ENCODE results near the gene RNF39. TPM values are rescaled to one million over a fixed set of nuclear protein-coding genes. Genes with fewer than 3 reads are reported as not detected.
A peak's percentile ranks its signal among the peaks of the same experiment; 100 is the strongest.
"Not testable (repeated sequence)": the region's sequence is repeated elsewhere in the genome, so short reads cannot be mapped to it uniquely, and the experiment has no call there.

RNF39 gene, protein sequence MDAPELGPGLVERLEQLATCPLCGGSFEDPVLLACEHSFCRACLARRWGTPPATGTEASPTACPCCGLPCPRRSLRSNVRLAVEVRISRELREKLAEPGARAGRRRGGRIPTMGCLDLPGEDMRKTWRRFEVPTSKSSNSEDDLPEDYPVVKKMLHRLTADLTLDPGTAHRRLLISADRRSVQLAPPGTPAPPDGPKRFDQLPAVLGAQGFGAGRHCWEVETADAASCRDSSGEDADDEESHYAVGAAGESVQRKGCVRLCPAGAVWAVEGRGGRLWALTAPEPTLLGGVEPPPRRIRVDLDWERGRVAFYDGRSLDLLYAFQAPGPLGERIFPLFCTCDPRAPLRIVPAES
- polyA plus RNA-seq (2013, experiment 1 of 2) = 0.13 TPM
- polyA plus RNA-seq (2013, experiment 2 of 2) = 0.13 TPM

DNA sequence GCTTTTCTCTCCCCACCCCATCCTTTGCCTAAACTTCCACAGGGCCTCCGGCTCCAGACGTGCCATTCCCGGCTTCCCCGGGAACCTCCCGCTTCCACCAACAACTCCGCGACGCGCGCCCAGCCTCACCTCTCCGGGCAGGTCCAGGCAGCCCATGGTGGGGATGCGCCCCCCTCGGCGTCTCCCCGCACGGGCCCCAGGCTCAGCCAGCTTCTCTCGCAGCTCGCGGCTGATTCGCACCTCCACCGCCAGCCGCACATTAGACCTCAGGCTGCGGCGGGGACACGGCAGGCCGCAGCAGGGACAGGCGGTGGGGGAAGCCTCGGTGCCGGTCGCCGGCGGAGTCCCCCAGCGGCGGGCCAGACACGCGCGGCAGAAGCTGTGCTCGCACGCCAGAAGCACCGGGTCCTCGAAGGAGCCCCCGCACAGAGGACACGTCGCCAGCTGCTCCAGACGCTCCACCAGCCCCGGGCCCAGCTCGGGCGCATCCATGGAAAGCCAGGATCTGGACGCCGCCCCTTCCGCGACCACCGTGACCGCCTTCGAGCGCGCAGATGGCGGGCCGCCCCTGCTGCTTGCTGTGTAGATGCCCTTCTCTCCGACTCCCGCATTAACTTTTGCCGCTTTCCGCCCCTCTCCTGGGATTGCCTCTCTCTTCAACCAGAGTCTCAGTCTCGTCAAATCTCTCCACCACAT, at the start of gene RNF39:
Gene RNF39 (minus strand): TSS at position 676 of the 696 bp plus-strand sequence. CDS start 184 bp downstream, at position 492.
- no peak for DNase-seq
- Histone ChIP-seq H3K27ac (ENCODE audit: low read depth, low read length) (no peak within 1 kb of the TSS), H3K27me3 (ENCODE audit: insufficient read depth, low read length, poor library complexity) (peaks cover 63% of the 10 kb centered on the region), H3K9ac (ENCODE audit: low read length) (peak within 1 kb of the TSS; percentile 50), H3K23ac (ENCODE audit: low read length) (no peak within 1 kb of the TSS), H4K8ac (ENCODE audit: low read depth, low read length) (no peak within 1 kb of the TSS), H3K4ac (ENCODE audit: low read depth, low read length) (no peak within 1 kb of the TSS), H2BK120ac (ENCODE audit: low read depth, low read length) (no peak within 1 kb of the TSS), H3K79me2 (ENCODE audit: control insufficient read depth, insufficient read depth, low read length) (no peaks in the 10 kb centered on the region), H3K4me3 (ENCODE audit: low read length) (peak within 1 kb of the TSS; percentile 29), H3K4me2 (ENCODE audit: low read length) (peak within 1 kb of the TSS; percentile 87), H4K5ac (ENCODE audit: low read length) (no peak within 1 kb of the TSS), H2BK5ac (ENCODE audit: low read length) (no peak within 1 kb of the TSS), H3K36me3 (ENCODE audit: control insufficient read depth, insufficient read depth, low read length) (no peaks in the 10 kb centered on the region), H3K18ac (ENCODE audit: low read length) (no peak within 1 kb of the TSS), H2BK15ac (replicated peaks; ENCODE audit: low read depth) (no peak within 1 kb of the TSS), H3K79me1 (ENCODE audit: low read length) (no peaks in the 10 kb centered on the region), H3K4me1 (ENCODE audit: control insufficient read depth, low read depth, low read length) (no peaks in the 10 kb centered on the region), H3K56ac (ENCODE audit: low read length) (peak within 1 kb of the TSS; percentile 74), H2AK5ac (ENCODE audit: low read length) (no peak within 1 kb of the TSS)
- no CpG with 5 or more reads among the region's 64 CpGs for WGBS (ENCODE audit: extremely low coverage, insufficient coverage, low lambda C conversion rate)

DNA sequence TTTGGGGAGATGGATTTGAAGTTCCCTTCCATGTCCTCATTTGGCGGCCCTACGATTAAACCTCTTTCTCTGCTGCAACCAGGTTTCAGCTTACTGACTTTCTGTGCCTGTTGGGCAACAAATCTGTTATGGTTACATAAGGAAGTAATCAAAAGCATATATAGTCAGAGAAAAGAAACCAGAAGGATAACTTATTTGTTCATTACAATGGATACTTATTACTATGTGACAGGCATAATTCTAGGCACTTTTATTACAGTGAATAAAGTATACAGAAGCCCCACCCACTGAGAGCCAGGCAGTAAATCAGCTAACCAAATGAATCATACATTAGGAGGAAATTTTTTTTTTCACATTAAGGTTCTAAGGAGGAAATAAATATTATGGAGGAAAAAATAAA, 46.9 kb upstream of the RNF39 start:
- no peaks in the 10 kb centered on the region for H3K79me2 ChIP-seq (ENCODE audit: control insufficient read depth, insufficient read depth, low read length)
- H3K56ac ChIP-seq (ENCODE audit: low read length) = no peak overlapping the region
- H3K27me3 ChIP-seq (ENCODE audit: insufficient read depth, low read length, poor library complexity) = peaks cover 12% of the 10 kb centered on the region
- H3K36me3 ChIP-seq (ENCODE audit: control insufficient read depth, insufficient read depth, low read length) = no peaks in the 10 kb centered on the region
- H4K5ac ChIP-seq (ENCODE audit: low read length) = no peak overlapping the region
- WGBS (ENCODE audit: extremely low coverage, insufficient coverage, low lambda C conversion rate) = no CpG with 5 or more reads among the region's 2 CpGs
- no peak overlapping the region for H3K4me2 ChIP-seq (ENCODE audit: low read length)
- no peak overlapping the region for H4K8ac ChIP-seq (ENCODE audit: low read depth, low read length)
- no peak overlapping the region for H3K23ac ChIP-seq (ENCODE audit: low read length)
- no peak overlapping the region for H2BK15ac ChIP-seq (replicated peaks; ENCODE audit: low read depth)
- H3K27ac ChIP-seq (ENCODE audit: low read depth, low read length) = no peak overlapping the region
- no peak overlapping the region for H3K9ac ChIP-seq (ENCODE audit: low read length)
- no peak for DNase-seq
- H3K18ac ChIP-seq (ENCODE audit: low read length) = no peak overlapping the region
- H2AK5ac ChIP-seq (ENCODE audit: low read length) = no peak overlapping the region
- H2BK120ac ChIP-seq (ENCODE audit: low read depth, low read length) = no peak overlapping the region
- H3K4me3 ChIP-seq (ENCODE audit: low read length) = no peak overlapping the region
- no peak overlapping the region for H2BK5ac ChIP-seq (ENCODE audit: low read length)
- H3K4me1 ChIP-seq (ENCODE audit: control insufficient read depth, low read depth, low read length) = no peaks in the 10 kb centered on the region
- H3K79me1 ChIP-seq (ENCODE audit: low read length) = no peaks in the 10 kb centered on the region
- H3K4ac ChIP-seq (ENCODE audit: low read depth, low read length) = no peak overlapping the region

DNA sequence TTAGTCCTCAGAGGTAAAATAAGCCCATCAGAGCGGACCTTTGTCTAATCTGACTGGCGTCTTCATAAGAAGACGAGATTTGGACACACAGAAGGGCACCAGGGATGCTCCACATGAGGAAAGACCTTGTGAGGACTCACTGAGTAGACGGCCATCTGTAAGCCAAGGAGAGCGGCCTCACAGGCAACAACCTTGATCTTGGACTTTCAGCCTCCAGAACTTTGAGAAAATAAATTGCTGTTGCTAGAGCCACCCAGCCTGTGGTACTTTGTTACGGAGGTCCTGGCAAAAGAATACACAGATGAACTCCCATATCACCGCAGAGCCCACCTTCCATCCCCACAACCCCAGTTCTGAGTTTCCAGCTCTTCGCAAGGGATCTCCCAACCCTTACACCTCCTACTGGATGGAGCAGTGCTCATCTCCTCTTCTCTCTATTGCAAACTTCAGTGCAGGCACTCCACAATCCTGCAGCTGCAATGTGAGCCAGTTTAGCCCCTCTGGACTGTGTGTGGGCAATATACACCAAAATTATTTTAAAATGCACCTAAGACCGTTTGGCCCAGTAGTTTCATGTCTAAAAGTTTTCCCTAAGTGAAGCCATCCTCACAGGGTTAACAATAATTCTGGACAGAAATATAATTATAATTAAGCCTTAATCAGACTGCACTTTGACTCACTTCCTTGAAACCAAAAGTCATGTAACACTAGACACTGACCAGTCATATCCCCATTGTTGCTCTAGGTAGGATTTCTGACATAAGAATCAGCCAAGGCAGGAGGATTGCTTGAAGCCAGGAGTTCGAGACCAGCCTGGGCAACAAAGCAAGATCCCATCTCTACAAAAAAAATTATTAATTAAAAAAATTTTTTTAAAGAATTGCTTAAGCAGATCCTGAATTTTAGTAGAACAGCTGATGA, 46.1 kb upstream of the RNF39 start:
- Histone ChIP-seq H3K4me3 (ENCODE audit: low read length) (no peak overlapping the region), H3K9ac (ENCODE audit: low read length) (no peak overlapping the region), H3K4ac (ENCODE audit: low read depth, low read length) (no peak overlapping the region), H3K18ac (ENCODE audit: low read length) (no peak overlapping the region), H2BK5ac (ENCODE audit: low read length) (no peak overlapping the region), H3K27ac (ENCODE audit: low read depth, low read length) (no peak overlapping the region), H2BK120ac (ENCODE audit: low read depth, low read length) (no peak overlapping the region), H3K36me3 (ENCODE audit: control insufficient read depth, insufficient read depth, low read length) (no peaks in the 10 kb centered on the region), H3K56ac (ENCODE audit: low read length) (no peak overlapping the region), H2AK5ac (ENCODE audit: low read length) (no peak overlapping the region), H3K79me2 (ENCODE audit: control insufficient read depth, insufficient read depth, low read length) (no peaks in the 10 kb centered on the region), H3K79me1 (ENCODE audit: low read length) (no peaks in the 10 kb centered on the region), H3K23ac (ENCODE audit: low read length) (no peak overlapping the region), H3K4me2 (ENCODE audit: low read length) (no peak overlapping the region), H4K8ac (ENCODE audit: low read depth, low read length) (no peak overlapping the region), H4K5ac (ENCODE audit: low read length) (no peak overlapping the region), H3K4me1 (ENCODE audit: control insufficient read depth, low read depth, low read length) (no peaks in the 10 kb centered on the region), H2BK15ac (replicated peaks; ENCODE audit: low read depth) (no peak overlapping the region), H3K27me3 (ENCODE audit: insufficient read depth, low read length, poor library complexity) (peaks cover 5% of the 10 kb centered on the region)
- DNase-seq = no peak
- WGBS (ENCODE audit: extremely low coverage, insufficient coverage, low lambda C conversion rate) = no CpG with 5 or more reads among the region's 10 CpGs

DNA sequence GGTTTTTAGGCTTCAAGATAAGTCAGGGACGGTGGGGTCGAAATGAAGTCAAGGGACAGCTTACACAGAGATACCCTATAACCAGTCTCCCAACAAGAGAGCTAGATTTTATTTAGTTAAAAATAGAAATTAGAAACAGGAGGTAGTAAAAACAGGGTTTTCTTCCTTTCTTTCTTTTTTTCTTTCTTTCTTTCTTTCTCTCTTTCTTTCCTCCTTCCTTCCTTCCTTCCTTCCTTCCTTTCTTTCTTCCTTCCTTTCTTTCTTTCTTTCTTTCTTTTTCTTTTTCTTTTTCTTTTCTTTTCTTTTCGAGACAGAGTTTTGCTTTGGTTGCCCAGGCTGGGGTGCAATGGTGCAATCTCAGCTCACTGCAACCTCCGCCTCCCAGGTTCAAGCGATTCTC, 43.1 kb upstream of the RNF39 start:
- H3K79me1 ChIP-seq (ENCODE audit: low read length); DNase-seq: not testable (repeated sequence)

DNA sequence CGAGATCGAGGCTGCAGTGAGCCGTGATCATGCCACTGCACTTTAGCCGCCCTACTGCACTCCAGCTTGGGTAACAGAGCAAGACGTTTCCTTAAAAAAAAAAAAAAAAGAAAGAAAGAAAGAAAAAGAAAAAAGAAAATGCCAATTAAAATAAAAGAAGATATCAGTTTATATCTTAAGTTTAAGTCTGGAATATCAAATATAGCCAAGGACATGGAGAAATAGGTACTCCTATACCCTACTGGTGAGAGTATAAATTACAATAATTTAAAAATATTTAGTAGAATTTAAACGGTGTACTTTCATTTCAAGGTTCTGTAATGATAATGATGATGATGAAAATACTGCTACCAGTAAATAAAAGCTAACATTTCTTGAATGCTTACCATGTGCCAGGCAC, 41.2 kb upstream of the RNF39 start:
- no peak overlapping the region for H3K9ac ChIP-seq (ENCODE audit: low read length)
- no peaks in the 10 kb centered on the region for H3K27me3 ChIP-seq (ENCODE audit: insufficient read depth, low read length, poor library complexity)
- H3K4me3 ChIP-seq (ENCODE audit: low read length) = no peak overlapping the region
- DNase-seq = no peak
- H2BK120ac ChIP-seq (ENCODE audit: low read depth, low read length) = no peak overlapping the region
- no peak overlapping the region for H3K4me2 ChIP-seq (ENCODE audit: low read length)
- H3K27ac ChIP-seq (ENCODE audit: low read depth, low read length) = no peak overlapping the region
- no peak overlapping the region for H2AK5ac ChIP-seq (ENCODE audit: low read length)
- no peak overlapping the region for H3K56ac ChIP-seq (ENCODE audit: low read length)
- no CpG with 5 or more reads among the region's 6 CpGs for WGBS (ENCODE audit: extremely low coverage, insufficient coverage, low lambda C conversion rate)
- H3K79me1 ChIP-seq (ENCODE audit: low read length) = no peaks in the 10 kb centered on the region
- H3K18ac ChIP-seq (ENCODE audit: low read length) = no peak overlapping the region
- H3K4me1 ChIP-seq (ENCODE audit: control insufficient read depth, low read depth, low read length) = no peaks in the 10 kb centered on the region
- H2BK5ac ChIP-seq (ENCODE audit: low read length) = no peak overlapping the region
- no peaks in the 10 kb centered on the region for H3K79me2 ChIP-seq (ENCODE audit: control insufficient read depth, insufficient read depth, low read length)
- no peak overlapping the region for H3K23ac ChIP-seq (ENCODE audit: low read length)
- no peak overlapping the region for H3K4ac ChIP-seq (ENCODE audit: low read depth, low read length)
- no peaks in the 10 kb centered on the region for H3K36me3 ChIP-seq (ENCODE audit: control insufficient read depth, insufficient read depth, low read length)
- no peak overlapping the region for H2BK15ac ChIP-seq (replicated peaks; ENCODE audit: low read depth)
- H4K8ac ChIP-seq (ENCODE audit: low read depth, low read length) = no peak overlapping the region
- H4K5ac ChIP-seq (ENCODE audit: low read length) = no peak overlapping the region

More for the DNA sequence above, 43.1 kb upstream of the RNF39 start:
- H3K56ac ChIP-seq (ENCODE audit: low read length); H3K27me3 ChIP-seq (ENCODE audit: insufficient read depth, low read length, poor library complexity); H3K27ac ChIP-seq (ENCODE audit: low read depth, low read length); H3K4ac ChIP-seq (ENCODE audit: low read depth, low read length); H3K18ac ChIP-seq (ENCODE audit: low read length); H3K4me2 ChIP-seq (ENCODE audit: low read length); H2BK15ac ChIP-seq (replicated peaks; ENCODE audit: low read depth); H3K23ac ChIP-seq (ENCODE audit: low read length); H3K79me2 ChIP-seq (ENCODE audit: control insufficient read depth, insufficient read depth, low read length); H2BK120ac ChIP-seq (ENCODE audit: low read depth, low read length); H2BK5ac ChIP-seq (ENCODE audit: low read length); H4K5ac ChIP-seq (ENCODE audit: low read length); H3K9ac ChIP-seq (ENCODE audit: low read length); H3K4me3 ChIP-seq (ENCODE audit: low read length); H3K36me3 ChIP-seq (ENCODE audit: control insufficient read depth, insufficient read depth, low read length); H3K4me1 ChIP-seq (ENCODE audit: control insufficient read depth, low read depth, low read length); H2AK5ac ChIP-seq (ENCODE audit: low read length); H4K8ac ChIP-seq (ENCODE audit: low read depth, low read length): not testable (repeated sequence)
- WGBS (ENCODE audit: extremely low coverage, insufficient coverage, low lambda C conversion rate) = no CpG with 5 or more reads among the region's 5 CpGs

Data from mesendoderm (in vitro differentiated cells).